ENCODE results near the gene HOMER3.
A peak's percentile ranks its signal among the peaks of the same experiment; 100 is the strongest.
"Not testable (repeated sequence)": the region's sequence is repeated elsewhere in the genome, so short reads cannot be mapped to it uniquely, and the experiment has no call there.

HOMER3 gene

DNA sequence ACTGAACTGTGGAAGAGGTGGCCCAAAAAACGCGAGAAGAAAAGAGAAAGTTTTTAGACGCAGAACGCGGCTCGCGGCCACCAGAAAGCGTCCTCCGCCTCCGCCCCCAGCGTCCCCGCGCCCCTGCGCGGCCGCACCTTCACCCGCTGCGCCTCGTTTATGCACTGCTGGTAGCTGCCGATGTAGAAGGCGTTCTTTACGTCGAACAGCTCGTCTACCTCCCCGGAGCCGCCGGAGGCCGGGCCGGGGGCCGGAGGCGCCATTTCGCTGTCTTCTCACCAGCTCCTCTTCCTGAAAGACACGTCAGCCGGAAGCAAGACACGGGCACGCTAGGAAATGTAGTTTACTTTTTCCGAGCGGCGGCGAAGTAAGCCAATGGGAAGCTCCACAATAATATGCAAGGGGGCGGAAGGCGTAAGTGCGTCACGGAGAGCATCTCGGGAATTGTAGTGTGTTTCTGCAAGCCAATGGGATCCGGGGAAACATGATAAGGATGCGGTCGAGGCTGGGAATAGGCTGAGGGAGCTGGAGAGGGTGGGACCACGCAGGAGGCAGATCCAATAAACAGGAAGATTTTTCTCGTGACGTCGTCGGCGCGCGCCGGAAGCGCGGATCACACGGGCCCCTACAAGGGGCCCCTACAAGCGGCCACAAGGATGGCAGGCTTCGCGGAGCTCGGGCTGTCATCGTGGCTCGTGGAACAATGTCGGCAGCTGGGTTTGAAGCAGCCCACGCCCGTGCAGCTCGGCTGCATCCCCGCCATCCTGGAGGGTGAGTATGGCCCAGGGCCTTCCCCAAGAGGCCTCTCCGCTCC lies 21.7 kb downstream of the HOMER3 start, which contains the start of the genes COPE and DDX49 (continued):
- TF ChIP-seq ZNF560 (tag by site-specific recombination; IDR thresholded peaks at IDR 0.05; ENCODE audit: borderline replicate concordance): no peak
- TF ChIP-seq KLF8 (tag by site-specific recombination; IDR thresholded peaks at IDR 0.05): peak; percentile 66; the same call in 1 of the 2 replicates
- no peak for TF ChIP-seq ZNF558 (tag by site-specific recombination; IDR thresholded peaks at IDR 0.05)
- TF ChIP-seq ZNF777 (tag by site-specific recombination; IDR thresholded peaks at IDR 0.05; ENCODE audit: borderline replicate concordance): peak; percentile 30; the same call in 1 of the 2 replicates
- TF ChIP-seq, protein P1, sequence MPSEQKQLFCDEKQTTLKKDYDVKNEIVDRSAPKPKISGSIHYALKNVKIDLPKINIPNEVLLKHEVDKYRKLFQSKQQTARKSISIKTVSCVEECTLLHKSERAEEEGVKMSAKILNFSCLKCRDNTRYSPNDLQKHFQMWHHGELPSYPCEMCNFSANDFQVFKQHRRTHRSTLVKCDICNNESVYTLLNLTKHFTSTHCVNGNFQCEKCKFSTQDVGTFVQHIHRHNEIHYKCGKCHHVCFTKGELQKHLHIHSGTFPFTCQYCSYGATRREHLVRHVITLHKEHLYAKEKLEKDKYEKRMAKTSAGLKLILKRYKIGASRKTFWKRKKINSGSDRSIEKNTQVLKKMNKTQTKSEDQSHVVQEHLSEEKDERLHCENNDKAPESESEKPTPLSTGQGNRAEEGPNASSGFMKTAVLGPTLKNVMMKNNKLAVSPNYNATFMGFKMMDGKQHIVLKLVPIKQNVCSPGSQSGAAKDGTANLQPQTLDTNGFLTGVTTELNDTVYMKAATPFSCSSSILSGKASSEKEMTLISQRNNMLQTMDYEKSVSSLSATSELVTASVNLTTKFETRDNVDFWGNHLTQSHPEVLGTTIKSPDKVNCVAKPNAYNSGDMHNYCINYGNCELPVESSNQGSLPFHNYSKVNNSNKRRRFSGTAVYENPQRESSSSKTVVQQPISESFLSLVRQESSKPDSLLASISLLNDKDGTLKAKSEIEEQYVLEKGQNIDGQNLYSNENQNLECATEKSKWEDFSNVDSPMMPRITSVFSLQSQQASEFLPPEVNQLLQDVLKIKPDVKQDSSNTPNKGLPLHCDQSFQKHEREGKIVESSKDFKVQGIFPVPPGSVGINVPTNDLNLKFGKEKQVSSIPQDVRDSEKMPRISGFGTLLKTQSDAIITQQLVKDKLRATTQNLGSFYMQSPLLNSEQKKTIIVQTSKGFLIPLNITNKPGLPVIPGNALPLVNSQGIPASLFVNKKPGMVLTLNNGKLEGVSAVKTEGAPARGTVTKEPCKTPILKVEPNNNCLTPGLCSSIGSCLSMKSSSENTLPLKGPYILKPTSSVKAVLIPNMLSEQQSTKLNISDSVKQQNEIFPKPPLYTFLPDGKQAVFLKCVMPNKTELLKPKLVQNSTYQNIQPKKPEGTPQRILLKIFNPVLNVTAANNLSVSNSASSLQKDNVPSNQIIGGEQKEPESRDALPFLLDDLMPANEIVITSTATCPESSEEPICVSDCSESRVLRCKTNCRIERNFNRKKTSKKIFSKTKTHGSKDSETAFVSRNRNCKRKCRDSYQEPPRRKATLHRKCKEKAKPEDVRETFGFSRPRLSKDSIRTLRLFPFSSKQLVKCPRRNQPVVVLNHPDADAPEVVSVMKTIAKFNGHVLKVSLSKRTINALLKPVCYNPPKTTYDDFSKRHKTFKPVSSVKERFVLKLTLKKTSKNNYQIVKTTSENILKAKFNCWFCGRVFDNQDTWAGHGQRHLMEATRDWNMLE (tag by site-specific recombination; conservative IDR thresholded peaks at IDR 0.05; ENCODE audit: low read depth): peak; percentile 65
- peak; percentile 73; the same call in 1 of the 2 replicates for TF ChIP-seq TRIM28 (IDR thresholded peaks at IDR 0.05; ENCODE audit: borderline replicate concordance, low read length)
- TF ChIP-seq ZNF23 (tag by site-specific recombination; IDR thresholded peaks at IDR 0.05; ENCODE audit: borderline replicate concordance): no peak
- TF ChIP-seq YY2 (tag by site-specific recombination; IDR thresholded peaks at IDR 0.05): peak; percentile 81
- TF ChIP-seq ZBTB21 (tag by site-specific recombination; IDR thresholded peaks at IDR 0.05): peak; percentile 81
- no peak for TF ChIP-seq SALL2 (tag by site-specific recombination; IDR thresholded peaks at IDR 0.05; ENCODE audit: borderline replicate concordance)
- no peak for TF ChIP-seq OVOL3 (tag by site-specific recombination; IDR thresholded peaks at IDR 0.05)
- peak; percentile 52; the same call in 1 of the 2 replicates for TF ChIP-seq EGR2 (tag by site-specific recombination; IDR thresholded peaks at IDR 0.05; ENCODE audit: low read depth)
- TF ChIP-seq, protein P2, sequence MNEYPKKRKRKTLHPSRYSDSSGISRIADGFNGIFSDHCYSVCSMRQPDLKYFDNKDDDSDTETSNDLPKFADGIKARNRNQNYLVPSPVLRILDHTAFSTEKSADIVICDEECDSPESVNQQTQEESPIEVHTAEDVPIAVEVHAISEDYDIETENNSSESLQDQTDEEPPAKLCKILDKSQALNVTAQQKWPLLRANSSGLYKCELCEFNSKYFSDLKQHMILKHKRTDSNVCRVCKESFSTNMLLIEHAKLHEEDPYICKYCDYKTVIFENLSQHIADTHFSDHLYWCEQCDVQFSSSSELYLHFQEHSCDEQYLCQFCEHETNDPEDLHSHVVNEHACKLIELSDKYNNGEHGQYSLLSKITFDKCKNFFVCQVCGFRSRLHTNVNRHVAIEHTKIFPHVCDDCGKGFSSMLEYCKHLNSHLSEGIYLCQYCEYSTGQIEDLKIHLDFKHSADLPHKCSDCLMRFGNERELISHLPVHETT (tag by site-specific recombination; IDR thresholded peaks at IDR 0.05): peak; percentile 75; the same call in 1 of the 2 replicates
- TF ChIP-seq ZXDB (tag by site-specific recombination; IDR thresholded peaks at IDR 0.05): peak; percentile 97
- 0 out of 2 replicates have a peak, but pooled peaks have one; percentile 40 for TF ChIP-seq ZNF24 (tag by site-specific recombination; IDR thresholded peaks at IDR 0.05)
- TF ChIP-seq ZBTB20 (tag by site-specific recombination; IDR thresholded peaks at IDR 0.05): peak; percentile 76
- TF ChIP-seq HOXC10 (CRISPR knock-in tag; IDR thresholded peaks at IDR 0.05): no peak
- TF ChIP-seq ZNF292 (tag by site-specific recombination; IDR thresholded peaks at IDR 0.05; ENCODE audit: borderline replicate concordance, low read depth): no peak
- peak; percentile 99 for TF ChIP-seq SP2 (tag by site-specific recombination; IDR thresholded peaks at IDR 0.05)
- 0 out of 2 replicates have a peak, but pooled peaks have one; percentile 20 for TF ChIP-seq ZBTB7A (tag by site-specific recombination; IDR thresholded peaks at IDR 0.05; ENCODE audit: low read depth)
- peak; percentile 78 for TF ChIP-seq PRDM1 (tag by site-specific recombination; IDR thresholded peaks at IDR 0.05)
- peak; percentile 90 for TF ChIP-seq ZNF629 (tag by site-specific recombination; IDR thresholded peaks at IDR 0.05)

DNA sequence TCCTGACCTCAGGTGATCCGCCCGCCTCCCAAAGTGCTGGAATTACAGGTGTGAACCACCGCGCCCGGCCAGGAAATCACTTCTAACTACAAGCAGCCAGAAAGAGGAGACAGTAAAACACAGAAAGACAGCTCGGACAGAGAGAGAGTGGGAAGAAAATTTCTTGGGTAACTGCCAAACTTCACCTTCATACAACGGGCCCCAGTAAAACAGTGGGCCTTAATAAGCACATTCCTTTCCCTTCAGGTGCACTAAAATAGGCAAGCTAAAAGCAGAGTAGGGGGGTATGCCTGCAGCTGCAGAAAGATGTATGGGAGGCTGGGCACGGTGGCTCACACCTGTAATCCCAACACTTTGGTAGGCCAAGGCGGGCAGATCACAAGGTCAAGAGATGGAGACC lies 23.4 kb downstream of the HOMER3 start:
- not testable (repeated sequence) for H3K4me3 ChIP-seq (ENCODE audit: low read depth, low read length); H3K27ac ChIP-seq (ENCODE audit: extremely low read depth, low read depth, low read length); H3K9me3 ChIP-seq (ENCODE audit: control insufficient read depth, insufficient read depth, low read depth, low read length); H3K4me1 ChIP-seq (ENCODE audit: control insufficient read depth, insufficient read depth, low read length)
- POLR2A ChIA-PET: interaction anchor here (0.6 to 0.7 kb wide), 2 partner anchors 91 to 457 kb away, joined by 3 to 5 read pairs; no protein-coding TSS in a partner anchor
- CTCF ChIA-PET: interaction anchor here (2.3 kb wide), 1 partner anchor 70 kb away, joined by 14 read pairs; no protein-coding TSS in a partner anchor
- peaks cover 6 to 44% of the 10 kb centered on the region in 2 experiments; a peak in 2 of 3 replicates for H3K36me3 ChIP-seq (ENCODE audit: control insufficient read depth in 2 of 2, insufficient read depth in 1 of 2, low read length in 2 of 2)

Data from HEK293 (cell line).